Measurements from ENCODE around the gene C7.
"Not testable (repeated sequence)": the region's sequence is repeated elsewhere in the genome, so short reads cannot be mapped to it uniquely, and the experiment has no call there.

Gene C7

DNA sequence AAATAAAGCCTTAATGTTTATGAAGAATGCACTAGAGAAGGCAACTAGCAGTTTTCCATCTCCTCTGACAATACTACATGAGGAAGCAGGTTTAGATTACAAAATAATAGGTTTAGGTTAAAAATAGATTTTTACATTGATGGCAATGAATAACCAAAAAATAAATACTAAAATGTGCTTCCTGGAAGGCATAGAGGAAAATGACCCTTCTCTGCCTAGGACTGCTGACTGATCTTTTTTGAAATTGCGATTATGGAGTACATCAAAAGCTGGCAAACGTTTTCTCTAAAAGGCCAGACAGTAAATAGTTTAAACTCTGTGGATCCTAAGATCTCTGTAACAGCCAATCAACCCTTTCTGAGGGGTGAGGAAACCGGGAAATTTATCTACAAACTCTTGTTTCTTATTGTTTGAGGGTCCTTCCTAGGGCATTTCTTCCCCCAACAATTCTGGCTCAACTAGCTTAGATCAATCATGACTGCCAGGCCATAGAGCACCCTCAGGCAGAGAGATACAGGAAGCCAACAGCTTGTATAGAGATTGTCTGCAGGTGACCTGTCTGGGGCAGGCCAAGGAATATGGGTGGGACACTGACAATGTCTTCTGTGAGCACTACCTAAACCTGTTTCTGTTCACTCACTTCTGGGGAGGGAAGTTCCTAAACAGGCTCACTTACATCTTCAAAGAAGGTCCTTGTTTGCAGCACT lies 94.5 kb downstream of the C7 start:
- H3K27ac ChIP-seq: no peak overlapping the region
- H3K36me3 ChIP-seq (replicated peaks): no peaks in the 10 kb centered on the region
- TF ChIP-seq, protein P1, sequence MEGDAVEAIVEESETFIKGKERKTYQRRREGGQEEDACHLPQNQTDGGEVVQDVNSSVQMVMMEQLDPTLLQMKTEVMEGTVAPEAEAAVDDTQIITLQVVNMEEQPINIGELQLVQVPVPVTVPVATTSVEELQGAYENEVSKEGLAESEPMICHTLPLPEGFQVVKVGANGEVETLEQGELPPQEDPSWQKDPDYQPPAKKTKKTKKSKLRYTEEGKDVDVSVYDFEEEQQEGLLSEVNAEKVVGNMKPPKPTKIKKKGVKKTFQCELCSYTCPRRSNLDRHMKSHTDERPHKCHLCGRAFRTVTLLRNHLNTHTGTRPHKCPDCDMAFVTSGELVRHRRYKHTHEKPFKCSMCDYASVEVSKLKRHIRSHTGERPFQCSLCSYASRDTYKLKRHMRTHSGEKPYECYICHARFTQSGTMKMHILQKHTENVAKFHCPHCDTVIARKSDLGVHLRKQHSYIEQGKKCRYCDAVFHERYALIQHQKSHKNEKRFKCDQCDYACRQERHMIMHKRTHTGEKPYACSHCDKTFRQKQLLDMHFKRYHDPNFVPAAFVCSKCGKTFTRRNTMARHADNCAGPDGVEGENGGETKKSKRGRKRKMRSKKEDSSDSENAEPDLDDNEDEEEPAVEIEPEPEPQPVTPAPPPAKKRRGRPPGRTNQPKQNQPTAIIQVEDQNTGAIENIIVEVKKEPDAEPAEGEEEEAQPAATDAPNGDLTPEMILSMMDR (IDR thresholded peaks at IDR 0.05; ENCODE audit: low read depth, low read length, missing control alignments): no peak
- H3K4me3 ChIP-seq (ENCODE audit: low read depth, low read length): no peak overlapping the region
- no peak for DNase-seq
- in situ Hi-C loops (cut with HindIII; ENCODE audit: low pct_ligation_motif_present, low sequenced_read_pairs): no loop called here
- no peaks in the 10 kb centered on the region for H3K27me3 ChIP-seq (replicated peaks)

DNA sequence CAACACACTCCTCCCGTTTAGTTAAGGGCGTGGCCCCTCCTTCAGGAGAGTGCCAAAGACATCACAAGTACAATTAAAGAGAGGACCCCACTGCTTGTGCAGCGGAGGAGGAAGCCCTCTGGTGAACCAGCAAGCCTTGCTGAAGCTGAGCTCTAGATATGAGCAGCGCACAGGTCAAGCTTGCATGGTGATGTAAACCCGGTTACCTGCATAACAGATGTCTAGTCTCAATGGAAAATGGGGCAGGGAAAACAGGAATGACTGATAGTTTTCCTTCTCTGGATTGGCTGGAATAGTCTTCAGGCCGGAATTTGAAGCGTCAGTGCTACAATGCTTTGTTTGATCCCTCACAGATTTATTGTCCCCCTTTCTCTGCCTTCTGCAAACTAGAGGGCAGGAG lies 95.6 kb downstream of the C7 start:
- in situ Hi-C loops (cut with HindIII; ENCODE audit: low pct_ligation_motif_present, low sequenced_read_pairs): no loop called here
- Histone ChIP-seq H3K27ac (no peak overlapping the region), H3K27me3 (replicated peaks) (no peaks in the 10 kb centered on the region), H3K4me3 (ENCODE audit: low read depth, low read length) (no peak overlapping the region), H3K36me3 (replicated peaks) (no peaks in the 10 kb centered on the region)
- DNase-seq: no peak
- TF ChIP-seq, protein P1 (IDR thresholded peaks at IDR 0.05; ENCODE audit: low read depth, low read length, missing control alignments): no peak

DNA sequence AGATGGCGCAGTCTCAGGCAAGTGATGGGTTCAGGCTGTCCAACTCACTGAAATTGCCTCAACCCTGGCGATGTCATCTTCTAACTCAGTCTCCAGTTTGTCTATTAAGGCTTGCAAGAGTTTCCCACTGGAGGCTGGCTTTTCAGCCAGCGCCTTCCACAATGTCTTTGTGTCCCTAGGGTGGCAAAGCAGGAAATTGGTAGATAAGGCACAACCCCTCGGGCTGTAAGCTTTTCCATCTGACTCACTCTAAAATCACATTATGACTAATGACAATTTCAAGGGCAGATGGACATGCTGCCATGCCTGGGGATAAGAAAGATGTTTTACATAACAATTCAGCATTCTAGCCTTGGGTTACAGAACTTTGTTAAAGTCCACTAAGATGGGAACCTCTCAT lies 99.9 kb downstream of the C7 start:
- H3K4me3 ChIP-seq (ENCODE audit: low read depth, low read length): no peak overlapping the region
- in situ Hi-C loops (cut with HindIII; ENCODE audit: low pct_ligation_motif_present, low sequenced_read_pairs): no loop called here
- H3K36me3 ChIP-seq (replicated peaks): no peaks in the 10 kb centered on the region
- H3K27ac ChIP-seq: no peak overlapping the region
- TF ChIP-seq, protein P1 (IDR thresholded peaks at IDR 0.05; ENCODE audit: low read depth, low read length, missing control alignments): no peak
- DNase-seq: peak; percentile 38
- H3K27me3 ChIP-seq (replicated peaks): no peaks in the 10 kb centered on the region

DNA sequence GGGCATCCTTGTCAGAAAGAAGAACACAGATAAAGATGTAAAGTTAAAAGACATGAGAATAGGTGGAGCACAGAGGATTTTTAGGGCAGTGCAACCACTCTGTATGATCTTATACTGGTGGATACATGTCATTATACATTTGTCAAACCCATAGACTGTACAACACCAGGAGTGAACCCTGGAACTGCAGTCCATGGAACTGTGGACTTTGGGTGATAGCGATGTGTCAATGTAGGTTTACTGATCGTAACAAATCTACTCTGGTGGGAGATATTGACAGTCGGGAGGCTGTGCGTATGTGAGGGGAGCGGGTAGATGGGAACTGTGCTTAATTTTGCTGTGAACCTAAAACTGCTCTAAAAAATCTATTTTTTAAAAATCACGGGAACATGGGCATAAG lies 101.3 kb downstream of the C7 start:
- Histone ChIP-seq H3K27me3 (replicated peaks) (no peaks in the 10 kb centered on the region), H3K36me3 (replicated peaks) (no peaks in the 10 kb centered on the region), H3K27ac (no peak overlapping the region), H3K4me3 (ENCODE audit: low read depth, low read length) (no peak overlapping the region)
- in situ Hi-C loops (cut with HindIII; ENCODE audit: low pct_ligation_motif_present, low sequenced_read_pairs): no loop called here
- no peak for DNase-seq
- TF ChIP-seq, protein P1 (IDR thresholded peaks at IDR 0.05; ENCODE audit: low read depth, low read length, missing control alignments): no peak

DNA sequence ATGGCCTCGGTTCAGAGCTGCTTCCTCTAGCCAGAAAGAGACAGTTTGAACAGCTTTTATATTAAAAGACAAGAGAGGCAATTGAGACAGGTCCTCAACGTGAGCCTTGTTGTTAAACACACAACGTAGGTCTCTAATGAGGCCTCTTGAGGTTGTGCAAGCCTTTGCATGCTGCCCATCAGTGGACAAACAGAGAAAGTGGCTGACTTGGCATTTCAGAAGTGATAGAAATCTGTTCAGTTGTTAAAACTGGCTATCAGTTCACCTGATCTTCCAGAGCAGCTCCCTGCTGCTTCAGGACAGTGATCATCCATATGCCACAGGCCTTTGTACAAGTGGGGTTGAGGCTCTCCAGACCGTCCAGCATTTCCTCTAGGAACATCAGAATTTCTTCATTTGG lies 103.0 kb downstream of the C7 start:
- in situ Hi-C loops (cut with HindIII; ENCODE audit: low pct_ligation_motif_present, low sequenced_read_pairs): no loop called here
- TF ChIP-seq, protein P1 (IDR thresholded peaks at IDR 0.05; ENCODE audit: low read depth, low read length, missing control alignments): no peak
- H3K36me3 ChIP-seq (replicated peaks): no peaks in the 10 kb centered on the region
- DNase-seq: no peak
- no peak overlapping the region for H3K27ac ChIP-seq
- no peaks in the 10 kb centered on the region for H3K27me3 ChIP-seq (replicated peaks)
- H3K4me3 ChIP-seq (ENCODE audit: low read depth, low read length): no peak overlapping the region

GRCh38 chr5:41022600-41022999 lies 113.3 kb downstream of the C7 start:
- H3K27me3 ChIP-seq (replicated peaks); H3K36me3 ChIP-seq (replicated peaks); in situ Hi-C loops (cut with HindIII; ENCODE audit: low pct_ligation_motif_present, low sequenced_read_pairs); DNase-seq; H3K27ac ChIP-seq; H3K4me3 ChIP-seq (ENCODE audit: low read depth, low read length): not testable (repeated sequence)

Measured in brain microvascular endothelial cell (primary cell).